ENCODE results near the gene ABHD17B. TPM values are rescaled to one million over a fixed set of nuclear protein-coding genes. Genes with fewer than 3 reads are reported as not detected.

The ABHD17B gene
- total and polyA plus RNA-seq, 7 donors = 8.4 to 68.3 (median 16.1) TPM

DNA sequence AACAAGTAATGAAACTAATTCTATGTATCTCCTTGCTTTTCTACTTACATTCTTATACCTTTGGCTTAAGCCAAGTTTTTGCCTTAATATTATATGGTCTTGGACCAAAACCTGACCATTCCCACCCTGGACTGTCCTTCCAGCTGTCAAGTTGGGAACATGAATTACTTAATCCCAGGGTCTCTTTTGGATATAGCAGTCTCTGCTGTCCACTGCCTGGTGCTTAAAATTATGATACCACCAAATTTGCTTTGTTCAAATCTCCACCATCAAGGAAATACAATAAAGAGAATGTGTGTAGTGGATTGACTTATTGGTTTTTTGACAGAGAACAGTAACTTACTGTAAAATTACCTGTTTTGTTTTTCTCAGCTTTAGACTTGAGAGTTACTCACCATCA lies 66.2 kb downstream of the ABHD17B start:
- peaks cover 4% of the 10 kb centered on the region for H3K9me3 ChIP-seq
- H3K4me3 ChIP-seq = no peak overlapping the region
- no peak for DNase-seq
- H3K27ac ChIP-seq = no peak overlapping the region
- no peaks in the 10 kb centered on the region for H3K27me3 ChIP-seq (ENCODE audit: insufficient read depth in 3 of 3, low read length in 2 of 3)
- H3K4me1 ChIP-seq = no peaks in the 10 kb centered on the region
- intact Hi-C loops (cut with DNase I) = no loop called here
- no peaks in the 10 kb centered on the region for H3K36me3 ChIP-seq (ENCODE audit: insufficient read depth in 1 of 2, low read depth in 1 of 2)
- TF ChIP-seq, protein P1, sequence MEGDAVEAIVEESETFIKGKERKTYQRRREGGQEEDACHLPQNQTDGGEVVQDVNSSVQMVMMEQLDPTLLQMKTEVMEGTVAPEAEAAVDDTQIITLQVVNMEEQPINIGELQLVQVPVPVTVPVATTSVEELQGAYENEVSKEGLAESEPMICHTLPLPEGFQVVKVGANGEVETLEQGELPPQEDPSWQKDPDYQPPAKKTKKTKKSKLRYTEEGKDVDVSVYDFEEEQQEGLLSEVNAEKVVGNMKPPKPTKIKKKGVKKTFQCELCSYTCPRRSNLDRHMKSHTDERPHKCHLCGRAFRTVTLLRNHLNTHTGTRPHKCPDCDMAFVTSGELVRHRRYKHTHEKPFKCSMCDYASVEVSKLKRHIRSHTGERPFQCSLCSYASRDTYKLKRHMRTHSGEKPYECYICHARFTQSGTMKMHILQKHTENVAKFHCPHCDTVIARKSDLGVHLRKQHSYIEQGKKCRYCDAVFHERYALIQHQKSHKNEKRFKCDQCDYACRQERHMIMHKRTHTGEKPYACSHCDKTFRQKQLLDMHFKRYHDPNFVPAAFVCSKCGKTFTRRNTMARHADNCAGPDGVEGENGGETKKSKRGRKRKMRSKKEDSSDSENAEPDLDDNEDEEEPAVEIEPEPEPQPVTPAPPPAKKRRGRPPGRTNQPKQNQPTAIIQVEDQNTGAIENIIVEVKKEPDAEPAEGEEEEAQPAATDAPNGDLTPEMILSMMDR (IDR thresholded peaks at IDR 0.05) = no peak
- ATAC-seq = no peak

GRCh38 chr9:71839668-71840067 lies 71.3 kb downstream of the ABHD17B start:
- no peak for ATAC-seq
- 93 to 95% (median 95%) methylated on average over 5 of the region's 5 CpGs for WGBS, 3 donors
- Histone ChIP-seq H3K4me3 (no peak overlapping the region), H3K27ac (no peak overlapping the region), H3K4me1 (no peaks in the 10 kb centered on the region), H3K27me3 (ENCODE audit: insufficient read depth in 3 of 3, low read length in 2 of 3) (no peaks in the 10 kb centered on the region), H3K36me3 (ENCODE audit: insufficient read depth in 1 of 2, low read depth in 1 of 2) (no peaks in the 10 kb centered on the region), H3K9me3 (peaks cover 5% of the 10 kb centered on the region)
- intact Hi-C loops (cut with DNase I) = no loop called here
- DNase-seq = no peak
- TF ChIP-seq, protein P1 (IDR thresholded peaks at IDR 0.05) = no peak

- ATAC-seq (no peak), DNase-seq (no peak)
- intact Hi-C loops (cut with DNase I) = no loop called here
- no peaks in the 10 kb centered on the region for H3K27me3 ChIP-seq (ENCODE audit: insufficient read depth in 3 of 3, low read length in 2 of 3)
- TF ChIP-seq, protein P1 (IDR thresholded peaks at IDR 0.05) = no peak
- H3K4me1 ChIP-seq = no peaks in the 10 kb centered on the region
- H3K9me3 ChIP-seq = peaks cover 5% of the 10 kb centered on the region
- no peak overlapping the region for H3K27ac ChIP-seq
- no peaks in the 10 kb centered on the region for H3K36me3 ChIP-seq (ENCODE audit: insufficient read depth in 1 of 2, low read depth in 1 of 2)
- no peak overlapping the region for H3K4me3 ChIP-seq
These were observed 75.4 kb downstream of the ABHD17B start for GRCh38 chr9:71835596-71835995.

DNA sequence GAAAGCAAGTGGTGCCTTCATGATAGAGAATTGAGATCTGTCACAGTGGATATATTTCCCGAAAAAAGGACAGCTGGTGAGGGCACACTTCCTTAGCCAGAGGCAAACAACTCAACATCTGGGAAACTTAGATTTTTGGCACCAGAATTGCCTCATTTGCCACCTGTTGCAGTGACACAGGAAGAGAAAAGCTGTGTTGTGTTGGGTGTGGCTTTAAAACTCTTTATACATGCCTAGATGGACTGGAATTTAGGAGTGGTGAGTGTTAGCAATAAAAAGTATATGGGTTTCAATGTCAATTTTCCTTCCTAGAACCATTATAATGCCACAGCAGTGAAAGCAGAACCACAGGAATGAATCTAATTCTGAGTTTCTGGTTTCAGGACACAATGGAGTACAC lies 80.1 kb downstream of the ABHD17B start:
- no peak overlapping the region for H3K27ac ChIP-seq
- TF ChIP-seq, protein P1 (IDR thresholded peaks at IDR 0.05) = no peak
- H3K9me3 ChIP-seq = peaks cover 5% of the 10 kb centered on the region
- H3K36me3 ChIP-seq (ENCODE audit: insufficient read depth in 1 of 2, low read depth in 1 of 2) = no peaks in the 10 kb centered on the region
- no peaks in the 10 kb centered on the region for H3K27me3 ChIP-seq (ENCODE audit: insufficient read depth in 3 of 3, low read length in 2 of 3)
- intact Hi-C loops (cut with DNase I) = no loop called here
- ATAC-seq = no peak
- H3K4me1 ChIP-seq = no peaks in the 10 kb centered on the region
- 29 to 50% (median 31%) methylated on average over 1 of the region's 1 CpG for WGBS, 3 donors
- DNase-seq = no peak
- H3K4me3 ChIP-seq = no peak overlapping the region

GRCh38 chr9:71830153-71830552 lies 80.8 kb downstream of the ABHD17B start:
- no peaks in the 10 kb centered on the region for H3K4me1 ChIP-seq
- WGBS, 3 donors = 45 to 54% (median 49%) methylated on average over 3 of the region's 3 CpGs
- no peak for ATAC-seq
- peaks cover 5% of the 10 kb centered on the region for H3K9me3 ChIP-seq
- H3K27me3 ChIP-seq (ENCODE audit: insufficient read depth in 3 of 3, low read length in 2 of 3) = no peaks in the 10 kb centered on the region
- TF ChIP-seq, protein P1 (IDR thresholded peaks at IDR 0.05) = no peak
- intact Hi-C loops (cut with DNase I) = no loop called here
- no peak for DNase-seq
- no peak overlapping the region for H3K27ac ChIP-seq
- H3K36me3 ChIP-seq (ENCODE audit: insufficient read depth in 1 of 2, low read depth in 1 of 2) = no peaks in the 10 kb centered on the region
- no peak overlapping the region for H3K4me3 ChIP-seq
